K562 (cell line): ENCODE results near the gene UGT2B15. TPM values are rescaled to one million over a fixed set of nuclear protein-coding genes. Genes with fewer than 3 reads are reported as not detected.
A peak's percentile ranks its signal among the peaks of the same experiment; 100 is the strongest.

ENCODE experiments used
- BHLHE40 ChIP-seq: IDR thresholded peaks from 2 replicates; pipeline ENCODE4 v1.6.1; 2011; ENCODE audit warnings: low read length, improper control_type of control experiment
- CBX8 ChIP-seq: fragments of 200-600 bp; sonication (generic); IDR thresholded peaks from 2 replicates; pipeline ENCODE4 v1.6.1; 2012; ENCODE audit warnings: borderline replicate concordance, mixed run types, low read depth, mild to moderate bottlenecking, moderate library complexity, mixed read lengths, low read length, control low read depth, inconsistent platforms; ENCODE audit not compliant: poor library complexity, severe bottlenecking; ENCODE audit errors: extremely low read depth
- RBM17 ChIP-seq: fragments of 200-400 bp; formaldehyde crosslinking; IDR thresholded peaks from 2 replicates; pipeline ENCODE4 v1.6.1; 2017; ENCODE audit warnings: low read depth, mild to moderate bottlenecking, low read length, borderline replicate concordance
- TCF3 ChIP-seq: sonication (generic); formaldehyde crosslinking; IDR thresholded peaks from 2 replicates; pipeline ENCODE4 v1.4.0; 2020; ENCODE audit warnings: mild to moderate bottlenecking, missing genetic modification reagents
- ZBTB17 ChIP-seq: fragments of 450-650 bp; formaldehyde crosslinking; IDR thresholded peaks from 2 replicates; pipeline ENCODE4 v1.4.0; 2020; ENCODE audit warnings: mild to moderate bottlenecking
- polyA plus RNA-seq, 8 experiments: library from polyadenylated mRNA; depleted of rRNA in 4 of 8; stranded (reverse) in 5 of 8; unstranded in 3 of 8; fragments of >200 nt; fragmentation: Nextera tagmentation in 2 of 8; fragmentation: Illumina TruSeq in 1 of 8; extraction: Ambion mirVana in 2 of 8; extraction: Trizol in 1 of 8; gene quantifications; 2 replicates each; pipeline versions ENCODE4 v1.2.1 to v1.2.3, GENCODE V29; 2011 to 2014; ENCODE audit warnings: inconsistent platforms in 1 of 8, missing spikeins in 1 of 8
- total RNA-seq, 7 experiments: library from RNA; depleted of rRNA in 6 of 7; stranded (reverse); fragments of >200 nt in 6 of 7; fragmentation: Illumina TruSeq in 2 of 7; extraction: Trizol in 2 of 7; gene quantifications; 2 replicates each; pipeline versions ENCODE4 v1.2.1 to v1.2.3, GENCODE V29; 2011 to 2021; ENCODE audit warnings: low replicate concordance in 1 of 7
- TF ChIP-seq, protein P1 (sequence below): sonication (generic); formaldehyde crosslinking; IDR thresholded peaks from 2 replicates; pipeline ENCODE4 v1.8.1; 2023; ENCODE audit warnings: mild to moderate bottlenecking, missing genetic modification reagents, moderate library complexity
- TF ChIP-seq, protein P2 (sequence below): fragments of 450-650 bp; IDR thresholded peaks from 2 replicates; pipeline ENCODE4 v1.6.1; 2018; ENCODE audit warnings: mild to moderate bottlenecking, low read depth; ENCODE audit not compliant: partially characterized antibody

Gene UGT2B15
- total and polyA plus RNA-seq, 9 of the 15 experiments (the other 6 are each of a cell fraction or from before 2014, with no cell fraction given): 0.06 to 0.16 (median 0.10) TPM; not detected in 6

DNA sequence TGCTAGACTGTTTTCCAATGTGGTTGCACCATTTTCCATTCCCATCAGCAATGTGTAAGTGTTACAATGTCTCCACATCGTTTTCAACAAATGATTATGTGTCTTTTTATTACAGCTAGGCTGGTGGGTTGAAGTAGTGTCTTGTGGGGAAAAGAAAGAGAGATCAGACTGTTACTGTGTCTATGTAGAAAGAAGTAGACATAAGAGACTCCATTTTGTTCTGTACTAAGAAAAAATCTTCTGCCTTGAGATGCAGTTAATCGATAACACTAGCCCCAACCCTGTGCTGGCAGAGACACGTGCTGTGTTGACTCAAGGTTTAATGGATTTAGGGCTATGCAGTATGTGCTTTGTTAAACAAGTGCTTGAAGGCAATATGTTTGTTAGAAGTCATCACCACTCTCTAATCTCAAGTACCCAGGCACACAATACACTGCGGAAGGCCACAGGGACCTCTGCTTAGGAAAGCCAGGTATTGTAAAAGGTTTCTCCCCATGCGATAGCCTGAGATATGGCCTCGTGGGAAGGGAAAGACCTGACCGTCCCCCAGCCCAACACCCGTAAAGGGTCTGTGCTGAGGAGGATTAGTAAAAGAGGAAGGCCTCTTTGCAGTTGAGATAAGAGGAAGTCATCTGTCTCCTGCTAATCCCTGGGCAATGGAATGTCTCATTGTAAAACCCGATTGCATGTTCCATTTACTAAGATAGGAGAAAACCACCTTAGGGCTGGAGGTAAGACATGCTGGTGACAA is 23.0 kb upstream of the UGT2B15 start (continued):
- TF ChIP-seq TCF3 (CRISPR knock-in tag) (peak; percentile 68; the same call in 1 of the 2 replicates), CBX8 (no peak), ZBTB17 (CRISPR knock-in tag) (peak; percentile 77; the same call in 1 of the 2 replicates), BHLHE40 (peak; percentile 23; the same call in 1 of the 2 replicates), RBM17 (no peak)
- TF ChIP-seq, protein P1, sequence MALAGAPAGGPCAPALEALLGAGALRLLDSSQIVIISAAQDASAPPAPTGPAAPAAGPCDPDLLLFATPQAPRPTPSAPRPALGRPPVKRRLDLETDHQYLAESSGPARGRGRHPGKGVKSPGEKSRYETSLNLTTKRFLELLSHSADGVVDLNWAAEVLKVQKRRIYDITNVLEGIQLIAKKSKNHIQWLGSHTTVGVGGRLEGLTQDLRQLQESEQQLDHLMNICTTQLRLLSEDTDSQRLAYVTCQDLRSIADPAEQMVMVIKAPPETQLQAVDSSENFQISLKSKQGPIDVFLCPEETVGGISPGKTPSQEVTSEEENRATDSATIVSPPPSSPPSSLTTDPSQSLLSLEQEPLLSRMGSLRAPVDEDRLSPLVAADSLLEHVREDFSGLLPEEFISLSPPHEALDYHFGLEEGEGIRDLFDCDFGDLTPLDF (CRISPR knock-in tag): no peak
- TF ChIP-seq, protein P2, sequence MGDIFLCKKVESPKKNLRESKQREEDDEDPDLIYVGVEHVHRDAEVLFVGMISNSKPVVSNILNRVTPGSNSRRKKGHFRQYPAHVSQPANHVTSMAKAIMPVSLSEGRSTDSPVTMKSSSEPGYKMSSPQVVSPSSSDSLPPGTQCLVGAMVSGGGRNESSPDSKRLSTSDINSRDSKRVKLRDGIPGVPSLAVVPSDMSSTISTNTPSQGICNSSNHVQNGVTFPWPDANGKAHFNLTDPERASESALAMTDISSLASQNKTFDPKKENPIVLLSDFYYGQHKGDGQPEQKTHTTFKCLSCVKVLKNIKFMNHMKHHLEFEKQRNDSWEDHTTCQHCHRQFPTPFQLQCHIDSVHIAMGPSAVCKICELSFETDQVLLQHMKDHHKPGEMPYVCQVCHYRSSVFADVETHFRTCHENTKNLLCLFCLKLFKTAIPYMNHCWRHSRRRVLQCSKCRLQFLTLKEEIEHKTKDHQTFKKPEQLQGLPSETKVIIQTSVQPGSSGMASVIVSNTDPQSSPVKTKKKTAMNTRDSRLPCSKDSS: no peak
